H4 (cell line): Measurements from ENCODE around the gene WIPI1. TPM values are rescaled to one million over a fixed set of nuclear protein-coding genes. Genes with fewer than 3 reads are reported as not detected.

ENCODE experiments used
- DNase-seq: peaks from one replicate; pipeline ENCODE4 v3.0.0-alpha.2; 2015; ENCODE audit warnings: low spot score
- total RNA-seq: library from RNA; depleted of rRNA; stranded (reverse); fragments of >200 nt; shearing (Covaris generic); gene quantifications from 2 replicates; pipeline ENCODE4 v1.2.3, GENCODE V29; 2014

Gene WIPI1
- total RNA-seq, 1 experiment from 2014 or later, result 66.0 TPM

DNA sequence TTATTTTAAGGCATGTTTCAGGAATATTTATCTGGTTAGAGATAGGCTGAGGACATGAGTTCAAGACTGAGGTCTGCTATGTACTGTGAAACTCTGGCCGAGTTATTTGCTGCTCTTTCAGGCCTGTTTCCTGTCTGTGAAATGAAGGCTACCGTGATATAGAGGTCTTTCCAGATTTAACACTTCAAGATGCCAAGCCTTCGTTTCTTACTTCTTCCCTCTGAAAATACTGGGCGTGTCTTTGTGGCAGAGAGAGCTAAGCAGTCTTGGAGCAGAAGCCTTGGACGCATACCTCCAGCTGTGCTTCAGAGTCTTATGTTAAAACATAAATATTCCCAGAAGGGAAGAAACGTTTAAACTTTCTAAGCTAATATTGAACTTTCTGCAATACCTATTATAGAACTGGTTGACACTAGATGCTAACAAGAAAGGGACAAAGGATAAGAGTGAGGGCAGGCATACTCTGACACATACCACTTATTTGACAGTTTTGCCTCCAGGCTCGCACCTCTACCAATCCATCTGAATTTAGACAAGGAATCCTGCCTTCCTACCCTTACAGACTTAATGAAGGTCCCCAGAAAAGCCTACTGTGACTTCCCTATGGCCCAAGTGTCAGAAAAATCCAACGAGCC is 17.5 kb downstream of the WIPI1 start:
- DNase-seq, result no peak

DNA sequence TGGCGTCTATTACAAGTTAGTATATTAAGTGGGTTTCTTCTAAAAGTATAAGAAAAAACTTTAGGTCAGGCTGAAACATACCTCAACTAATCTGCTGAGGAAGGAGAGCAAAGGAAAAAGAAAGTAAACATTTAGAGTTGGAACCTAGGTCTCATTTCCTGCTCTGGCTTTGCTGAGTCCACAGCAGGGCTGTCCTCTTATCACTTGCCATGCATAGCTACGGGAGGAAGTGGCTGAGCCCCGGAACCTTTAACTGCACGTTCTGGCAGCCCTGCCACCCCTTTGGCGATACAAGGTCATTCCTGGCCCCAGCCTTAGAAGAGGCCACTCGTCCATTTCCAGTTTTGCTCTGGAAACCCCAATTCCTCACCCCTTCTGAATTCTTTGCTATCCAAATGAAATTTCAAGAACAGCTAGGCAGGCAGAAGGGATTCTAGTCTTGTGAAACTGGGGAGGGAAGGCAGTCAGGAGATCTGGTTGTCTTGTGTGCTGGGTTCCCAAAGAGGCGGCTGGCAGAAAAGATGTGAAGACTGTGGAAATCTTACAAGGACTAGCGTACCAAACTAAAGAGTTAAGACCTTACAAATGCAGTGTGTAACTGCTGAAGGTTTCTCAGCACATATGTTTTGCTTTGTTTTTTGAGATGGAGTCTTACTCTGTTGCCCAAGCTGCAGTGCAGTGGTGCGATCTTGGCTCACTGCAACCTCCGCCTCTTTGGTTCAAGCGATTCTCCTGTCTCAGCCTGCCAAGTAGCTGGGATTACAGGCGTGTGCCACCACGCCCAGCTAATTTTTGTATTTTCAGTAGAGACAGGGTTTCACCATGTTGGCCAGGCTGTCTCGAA is 19.1 kb downstream of the WIPI1 start:
- peak; percentile 65 for DNase-seq

DNA sequence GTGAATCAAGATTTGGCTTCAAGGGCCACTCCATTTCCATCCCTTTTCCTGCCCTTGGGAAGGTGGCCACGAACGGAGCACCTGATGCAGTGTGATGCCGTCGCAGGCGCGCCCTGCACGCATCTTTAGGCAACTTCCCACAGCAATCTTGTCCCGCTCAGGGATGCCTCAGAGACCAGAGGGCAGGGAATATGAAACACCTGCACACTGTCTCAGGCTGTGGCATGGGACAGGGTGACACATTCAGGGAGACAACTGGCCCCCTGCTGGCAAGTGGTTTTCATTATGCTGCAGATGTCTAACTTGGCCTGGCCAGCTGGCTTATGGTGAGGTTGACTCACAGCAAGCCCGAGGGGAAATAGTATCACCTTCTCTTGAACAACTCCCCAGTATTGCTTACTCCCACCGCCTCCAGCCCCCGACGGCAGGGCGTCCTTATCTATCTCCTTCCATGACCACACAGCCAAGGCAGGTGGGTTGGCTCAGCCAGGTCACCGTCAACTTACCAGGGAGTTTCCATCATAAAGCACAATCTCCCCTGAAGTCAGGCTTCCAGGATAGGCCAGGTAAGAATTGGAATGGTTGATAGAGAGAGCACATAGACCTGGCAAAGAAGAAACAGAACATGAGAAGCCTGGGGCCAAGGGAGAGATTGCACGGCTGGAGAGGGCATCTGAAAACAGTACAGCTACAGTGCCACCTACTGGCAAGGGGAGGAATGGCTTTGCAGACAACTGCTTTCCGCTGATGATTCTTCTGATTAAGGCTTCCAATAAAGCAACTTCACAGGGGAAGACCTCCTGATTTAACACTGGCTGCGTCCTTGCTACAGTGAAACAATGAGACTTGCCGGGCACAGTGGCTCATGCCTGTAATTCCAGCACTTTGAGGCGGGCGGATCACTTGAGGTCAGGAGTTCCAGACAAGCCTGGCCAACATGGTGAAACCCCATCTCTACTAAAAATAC is 21.1 kb downstream of the WIPI1 start:
- peak; percentile 84 for DNase-seq

DNA sequence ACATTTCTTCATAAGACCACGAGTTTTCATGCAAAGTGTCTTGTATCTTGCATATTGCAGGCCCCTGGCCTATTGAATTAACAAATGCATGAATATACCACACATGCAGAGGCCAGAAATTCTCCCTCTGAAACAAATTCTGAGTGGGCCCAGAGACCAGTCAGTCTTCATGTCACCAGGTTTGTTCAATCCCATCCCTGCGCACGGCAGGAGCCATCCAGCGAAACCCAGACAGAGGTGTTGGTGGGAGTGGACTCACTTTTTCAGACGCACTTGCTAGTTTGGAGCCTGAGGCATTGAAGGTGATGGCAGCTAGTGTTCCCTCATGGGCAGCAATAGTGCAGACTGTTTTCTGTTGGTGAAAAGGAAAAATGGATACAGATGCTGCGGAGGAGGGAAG is 21.9 kb downstream of the WIPI1 start:
- no peak for DNase-seq

DNA sequence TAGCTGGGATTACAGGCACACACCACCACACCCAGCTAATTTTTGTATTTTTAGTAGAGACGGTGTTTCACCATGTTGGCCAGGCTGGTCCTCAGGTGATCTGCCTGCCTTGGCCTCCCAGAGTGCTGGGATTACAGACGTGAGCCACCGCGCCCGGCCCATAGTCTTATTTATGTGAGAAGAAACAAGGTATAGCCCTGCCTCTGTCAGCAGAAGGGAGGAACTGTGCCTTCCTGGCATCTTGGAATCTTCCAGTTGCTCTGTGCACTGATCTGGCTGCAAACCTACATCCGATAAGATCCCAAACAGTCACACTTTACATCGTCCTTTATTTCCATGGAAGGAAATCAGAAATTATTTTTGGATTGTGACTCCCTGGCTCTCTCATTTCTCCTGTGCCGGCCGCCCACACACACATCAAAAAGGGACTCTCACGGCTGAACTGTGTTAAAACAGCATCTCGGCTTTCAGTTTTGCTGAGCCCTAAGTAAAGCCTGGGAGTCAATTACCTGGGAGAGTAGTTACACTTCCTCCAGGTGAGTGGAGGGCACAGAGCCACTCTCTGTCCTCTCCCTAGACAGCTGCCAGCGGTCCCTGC is 23.3 kb downstream of the WIPI1 start:
- DNase-seq, result no peak

DNA sequence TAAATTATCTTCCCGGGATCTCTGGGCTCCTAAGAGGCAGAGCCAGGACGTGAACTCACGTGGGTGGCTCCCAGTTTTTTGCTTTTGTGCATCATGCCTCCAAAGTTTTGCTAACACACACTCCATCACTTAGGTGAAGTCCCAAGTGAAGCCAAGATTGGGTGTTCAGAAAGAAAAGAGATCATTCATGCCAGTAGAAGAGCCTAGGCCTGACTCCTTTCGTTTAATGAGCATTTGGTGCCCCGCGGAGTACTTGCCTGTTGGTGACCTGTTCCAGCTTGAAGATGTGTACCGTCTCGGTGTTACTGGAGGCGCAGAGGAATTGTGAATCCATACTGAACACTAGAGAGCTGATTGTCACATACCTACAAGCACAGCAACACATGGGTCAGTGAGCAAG is 24.1 kb downstream of the WIPI1 start:
- DNase-seq, result no peak

DNA sequence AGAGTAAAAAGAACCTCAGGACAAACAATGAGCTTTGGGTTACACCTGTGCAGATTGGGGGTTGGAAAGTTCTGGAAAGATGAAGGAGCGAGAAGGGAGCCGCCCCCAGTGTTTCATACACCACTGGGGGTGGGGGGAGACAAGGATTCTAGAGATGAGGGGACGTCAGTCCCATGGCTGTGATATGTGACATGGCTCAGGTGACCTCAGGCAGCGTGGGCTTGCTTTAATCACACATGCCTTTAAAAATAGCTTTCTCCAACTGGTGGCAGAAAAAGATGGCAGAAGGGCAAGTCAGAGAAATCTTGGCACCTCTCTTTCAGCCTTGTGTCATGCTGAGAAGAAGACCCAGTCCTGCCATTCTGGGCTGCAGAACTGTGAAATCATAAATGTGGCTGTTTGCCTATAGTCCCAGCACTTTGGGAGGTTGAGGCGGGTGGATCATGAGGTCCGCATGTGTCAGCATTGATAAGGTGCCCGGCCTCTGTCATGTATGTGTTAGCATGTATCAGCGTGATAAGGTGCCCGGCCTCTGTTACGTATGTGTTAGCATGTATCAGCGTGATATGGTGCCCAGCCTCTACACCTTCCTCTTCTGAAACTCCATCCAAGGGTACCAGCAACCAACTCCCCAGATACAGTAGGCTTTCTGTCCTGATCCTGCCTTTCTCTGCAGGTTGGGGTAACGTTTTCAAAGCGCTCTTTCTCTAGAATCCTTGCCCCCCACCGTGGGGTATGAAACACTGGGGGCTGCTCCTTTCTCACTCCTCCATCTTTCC is 25.0 kb downstream of the WIPI1 start:
- no peak for DNase-seq

DNA sequence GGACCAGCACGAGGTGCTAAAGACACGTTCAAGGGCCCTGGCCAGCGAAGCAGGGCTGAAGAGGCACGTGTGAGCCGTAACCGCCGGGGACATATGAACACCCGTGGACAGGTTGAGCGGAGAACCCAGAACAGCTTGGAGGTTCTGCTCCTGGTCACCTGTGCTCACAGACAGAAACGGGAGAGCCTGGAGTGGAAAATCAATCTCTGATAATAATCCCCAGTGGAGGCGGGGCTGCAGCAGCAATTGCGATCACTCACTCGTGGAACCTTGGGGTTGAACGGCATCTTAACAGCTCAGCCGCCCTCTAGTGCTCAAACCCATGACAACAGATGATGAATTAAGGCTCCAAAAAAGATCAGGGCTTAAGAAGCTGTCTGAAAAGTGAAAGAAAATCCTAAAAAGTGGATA is 25.6 kb downstream of the WIPI1 start:
- DNase-seq, result no peak

DNA sequence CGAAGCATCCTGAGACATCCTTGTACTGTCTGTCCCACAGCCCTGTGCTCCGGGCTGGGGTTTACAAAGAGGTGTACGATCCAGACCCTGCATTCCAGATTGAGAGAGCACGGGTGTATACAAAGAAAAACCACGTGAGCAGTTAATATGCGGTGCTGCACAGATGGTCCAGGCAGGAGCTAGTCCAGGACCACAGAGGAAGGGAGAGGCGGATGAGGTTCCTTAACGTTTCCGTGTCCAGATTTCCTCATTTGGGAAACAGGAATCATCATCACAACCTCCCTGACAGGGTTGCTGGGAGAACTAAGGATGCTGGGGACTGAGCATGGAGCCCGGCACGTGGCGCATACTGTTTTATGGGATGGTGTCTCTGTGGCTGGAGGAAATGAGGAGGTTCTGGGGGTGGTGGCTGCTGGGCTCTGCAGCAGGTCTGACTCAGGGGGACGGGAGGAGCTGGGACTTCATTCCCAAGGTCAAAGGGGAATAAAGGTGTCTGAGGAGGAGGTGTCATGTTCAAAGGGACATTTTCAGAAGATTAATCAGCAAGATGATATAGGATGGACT is 26.2 kb downstream of the WIPI1 start:
- DNase-seq, result no peak

DNA sequence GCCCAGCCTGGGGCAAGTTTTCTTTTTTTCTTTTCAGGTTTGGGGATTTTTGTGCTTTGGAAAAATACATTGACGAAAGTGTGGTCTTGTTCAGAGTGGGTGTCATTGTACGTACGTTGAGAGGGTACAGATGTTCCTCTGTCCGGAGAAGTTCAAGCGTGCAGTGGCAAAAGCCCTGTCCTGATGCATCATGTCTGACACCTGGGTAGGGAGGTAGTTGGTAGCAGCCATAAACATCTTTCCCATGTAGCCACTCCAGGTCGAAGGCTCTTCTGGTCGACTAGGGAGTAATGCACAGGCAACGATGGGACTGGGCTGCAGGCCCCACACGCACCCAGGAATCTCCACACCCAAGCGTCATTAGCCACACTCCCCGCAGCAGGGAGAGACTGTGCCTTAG is 27.4 kb downstream of the WIPI1 start:
- no peak for DNase-seq

DNA sequence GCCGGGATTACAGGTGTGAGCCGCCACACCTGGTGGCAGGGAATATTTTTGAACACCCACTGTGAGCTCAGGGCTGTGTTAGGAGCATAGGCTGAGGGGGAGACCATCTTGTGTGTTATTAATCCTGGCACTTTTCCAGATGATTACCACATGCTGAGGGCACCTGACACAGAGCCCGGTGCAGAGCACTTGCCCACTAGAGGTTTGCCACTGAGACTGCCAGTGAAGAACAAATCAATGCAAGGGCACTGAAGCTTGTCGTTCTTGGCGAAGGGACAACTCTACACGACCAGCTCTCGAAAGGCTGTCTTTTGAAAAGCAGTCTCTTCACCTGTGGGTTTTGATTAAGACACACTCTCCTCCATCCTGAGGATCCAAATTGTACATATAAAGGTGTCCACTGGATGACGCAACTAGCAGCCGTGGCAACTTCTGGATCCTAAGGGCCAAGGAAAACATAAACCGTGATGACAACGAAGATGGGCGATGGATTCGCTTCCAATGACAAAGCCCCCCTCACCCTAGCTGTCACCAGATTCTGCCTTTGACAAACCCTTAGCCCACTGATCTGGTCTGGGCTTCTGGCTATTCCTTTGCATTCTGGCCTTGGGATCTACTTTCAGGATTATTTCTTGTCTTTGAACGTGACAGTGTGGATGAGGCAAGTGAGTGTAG is 28.7 kb downstream of the WIPI1 start:
- DNase-seq, result no peak

DNA sequence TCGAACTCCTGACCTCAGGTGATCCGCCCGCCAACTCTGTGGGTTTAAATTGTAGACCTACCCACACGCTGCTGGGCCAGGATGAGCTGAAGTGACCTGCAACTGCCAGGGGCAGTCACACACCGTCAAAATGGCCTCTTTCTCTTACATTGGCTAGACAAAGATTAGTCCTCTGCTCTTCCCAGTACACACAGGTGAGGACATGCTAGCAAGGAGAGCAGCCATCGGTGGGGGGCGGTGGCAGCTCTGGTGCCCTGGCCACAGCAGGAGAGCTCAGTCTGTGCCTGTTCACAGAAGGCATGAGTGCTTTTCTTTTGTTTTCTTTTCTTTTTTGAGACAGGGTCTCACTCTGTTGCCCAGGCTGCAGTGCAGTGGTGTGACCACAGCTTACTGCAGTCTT is 29.7 kb downstream of the WIPI1 start:
- peak; percentile 1 for DNase-seq

DNA sequence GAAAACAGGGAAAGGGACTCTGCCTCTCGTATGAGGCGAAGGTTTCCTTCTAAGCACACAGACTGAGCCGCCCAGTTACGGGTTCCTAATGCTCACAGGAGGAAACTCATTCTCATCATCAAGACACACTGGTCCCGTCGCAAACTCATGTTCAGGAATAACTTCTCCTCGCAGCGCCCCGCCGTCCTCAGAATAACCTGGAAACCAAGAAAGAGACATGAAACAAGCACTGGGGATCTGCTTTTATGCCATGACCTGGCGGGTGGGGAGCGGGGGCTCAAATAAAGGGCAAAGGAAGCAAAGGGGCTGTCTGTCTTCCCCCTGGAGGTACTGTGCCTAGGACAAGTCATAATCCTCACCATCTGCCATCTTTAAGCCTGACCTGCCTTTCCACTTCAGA is 31.3 kb downstream of the WIPI1 start:
- DNase-seq, result peak; percentile 2

DNA sequence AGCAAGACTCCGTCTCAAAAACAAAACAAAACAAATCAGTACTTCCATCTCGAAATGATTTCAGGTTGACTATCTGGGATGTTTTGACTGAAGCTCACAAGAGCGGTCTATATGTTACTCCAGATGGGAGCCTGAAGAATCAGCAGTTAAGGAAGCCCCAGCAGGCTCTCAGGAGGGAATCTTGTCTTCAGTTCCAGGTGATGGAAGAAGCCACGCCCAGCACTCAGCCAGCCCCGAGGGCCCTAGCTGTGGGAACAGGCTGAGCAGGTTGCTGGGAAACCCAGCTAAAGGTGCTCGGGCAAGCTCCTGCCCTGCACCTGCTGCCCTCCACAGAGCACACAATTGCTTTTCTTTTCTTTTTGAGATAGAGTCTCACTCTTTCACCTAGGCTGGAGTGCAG is 32.4 kb downstream of the WIPI1 start:
- DNase-seq, result peak; percentile 1

DNA sequence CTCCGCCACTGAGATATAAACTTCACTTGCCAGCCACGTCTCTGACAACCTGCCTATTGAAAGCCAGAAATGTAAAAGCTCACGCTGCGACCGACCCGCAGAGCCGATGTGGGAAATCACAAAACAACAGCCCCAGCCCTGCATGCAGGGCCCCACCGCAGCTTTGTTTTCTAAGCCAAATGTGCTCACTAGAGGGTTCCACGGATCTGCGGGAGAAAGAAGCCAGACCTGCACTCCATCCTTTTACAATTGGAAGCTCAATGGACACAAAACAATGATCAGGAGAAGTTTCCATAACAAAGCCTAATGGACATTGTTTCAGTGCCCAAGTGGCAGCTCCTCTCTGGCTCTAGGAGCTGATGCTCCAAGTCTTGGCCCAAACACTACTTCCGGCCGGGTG is 33.1 kb downstream of the WIPI1 start:
- DNase-seq, result peak; percentile 1

DNA sequence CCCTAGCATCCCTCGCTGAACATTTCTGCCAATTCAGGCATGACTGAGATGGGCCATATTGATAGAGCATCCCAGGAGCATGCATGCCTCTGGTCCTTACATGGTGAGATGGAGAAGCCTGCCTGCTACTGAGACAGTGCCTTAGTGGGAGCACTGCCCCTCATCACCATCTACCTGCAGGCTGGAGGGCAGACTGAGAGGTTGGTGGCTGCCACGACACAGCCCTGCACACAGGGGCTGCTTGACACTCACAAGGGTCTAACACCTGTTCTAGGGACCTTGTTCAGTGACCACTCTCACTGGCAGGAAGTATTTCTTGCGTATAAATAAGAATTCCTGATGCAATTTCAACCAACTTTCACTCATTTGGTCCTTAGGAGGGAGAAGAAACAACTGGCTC is 34.0 kb downstream of the WIPI1 start:
- peak; percentile 1 for DNase-seq

DNA sequence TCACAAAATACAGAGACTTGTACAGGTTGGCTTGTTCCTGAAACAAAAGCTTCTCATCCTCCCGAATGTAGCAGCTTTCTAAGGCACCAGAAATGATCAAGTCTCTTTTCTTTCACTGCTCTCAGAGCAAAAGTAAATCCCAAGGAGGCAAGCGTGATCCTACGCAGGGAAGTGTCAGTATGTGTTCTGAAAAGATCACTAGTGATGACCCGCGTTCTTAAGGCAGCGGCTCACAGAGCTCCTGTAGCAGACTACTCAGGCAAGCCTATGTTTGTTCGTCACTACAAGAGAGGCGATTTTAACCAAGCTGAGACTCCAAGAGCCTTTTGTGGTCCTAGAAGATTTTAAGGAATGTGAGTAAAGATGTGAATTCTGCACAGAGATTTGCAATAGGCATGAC is 34.5 kb downstream of the WIPI1 start:
- peak; percentile 2 for DNase-seq

DNA sequence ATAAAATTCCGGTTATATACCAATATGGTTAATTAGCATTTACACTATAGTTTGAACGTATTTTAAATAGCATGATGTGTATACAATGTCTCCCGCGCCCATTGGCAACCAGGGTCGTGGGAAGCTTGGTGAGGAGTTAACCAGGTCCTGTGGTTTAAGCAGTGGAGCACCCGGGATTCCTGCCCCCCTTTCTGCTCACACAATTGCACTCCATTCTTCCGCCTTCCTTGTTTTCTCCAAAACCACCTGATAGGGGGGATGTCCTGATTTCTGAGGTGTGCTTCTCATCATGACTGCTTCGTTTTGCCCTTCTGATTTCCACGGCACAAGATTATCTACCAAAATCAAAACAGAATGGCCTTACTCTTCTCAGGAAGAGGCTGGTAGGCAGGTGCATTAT is 35.8 kb downstream of the WIPI1 start:
- no peak for DNase-seq

DNA sequence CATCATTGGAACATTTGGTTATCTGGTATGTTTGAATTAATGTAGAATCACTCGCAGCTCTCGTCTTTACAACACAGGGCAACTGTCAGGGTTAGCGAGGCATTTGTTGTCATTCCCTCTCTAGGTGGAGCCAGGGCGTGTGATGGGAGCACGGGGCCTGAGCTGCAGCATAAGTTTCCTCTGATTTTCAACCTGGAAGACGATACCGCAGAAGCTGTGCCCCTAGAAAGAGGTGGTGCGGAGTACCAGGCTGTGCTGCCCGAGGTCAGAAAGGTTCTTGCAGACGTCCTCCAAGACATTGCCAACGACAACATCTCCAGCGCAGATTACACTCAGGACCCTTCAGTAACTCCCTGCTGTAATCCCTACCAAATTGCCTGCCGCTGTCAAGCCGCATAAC is 37.2 kb downstream of the WIPI1 start:
- DNase-seq, result peak; percentile 2

DNA sequence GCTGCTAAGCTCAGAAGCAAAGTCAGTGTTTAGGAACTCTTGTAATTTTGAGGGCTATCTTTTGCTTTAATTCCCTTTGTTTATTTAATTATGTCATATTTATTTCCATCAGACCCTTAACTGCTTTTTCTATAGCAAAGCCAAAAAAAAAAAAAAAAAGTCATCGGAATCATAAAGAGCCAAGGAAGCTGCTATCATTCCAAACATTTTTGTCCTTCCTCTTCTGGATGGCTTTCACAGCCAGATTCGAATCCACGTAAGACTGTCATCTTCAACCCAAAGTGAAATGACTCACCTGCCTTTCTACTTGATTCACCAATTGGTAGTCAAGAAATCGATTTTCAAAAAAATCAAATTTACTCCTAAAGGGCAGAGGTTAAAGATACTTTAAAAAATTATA is 38.4 kb downstream of the WIPI1 start:
- no peak for DNase-seq
